ENCODE data around the gene CREB5. TPM values are rescaled to one million over a fixed set of nuclear protein-coding genes. Genes with fewer than 3 reads are reported as not detected.

Gene CREB5
- total and polyA plus RNA-seq, 2 of the 8 experiments (the other 6 are each of a cell fraction or from before 2014, with no cell fraction given): 2.4 to 2.7 TPM

DNA sequence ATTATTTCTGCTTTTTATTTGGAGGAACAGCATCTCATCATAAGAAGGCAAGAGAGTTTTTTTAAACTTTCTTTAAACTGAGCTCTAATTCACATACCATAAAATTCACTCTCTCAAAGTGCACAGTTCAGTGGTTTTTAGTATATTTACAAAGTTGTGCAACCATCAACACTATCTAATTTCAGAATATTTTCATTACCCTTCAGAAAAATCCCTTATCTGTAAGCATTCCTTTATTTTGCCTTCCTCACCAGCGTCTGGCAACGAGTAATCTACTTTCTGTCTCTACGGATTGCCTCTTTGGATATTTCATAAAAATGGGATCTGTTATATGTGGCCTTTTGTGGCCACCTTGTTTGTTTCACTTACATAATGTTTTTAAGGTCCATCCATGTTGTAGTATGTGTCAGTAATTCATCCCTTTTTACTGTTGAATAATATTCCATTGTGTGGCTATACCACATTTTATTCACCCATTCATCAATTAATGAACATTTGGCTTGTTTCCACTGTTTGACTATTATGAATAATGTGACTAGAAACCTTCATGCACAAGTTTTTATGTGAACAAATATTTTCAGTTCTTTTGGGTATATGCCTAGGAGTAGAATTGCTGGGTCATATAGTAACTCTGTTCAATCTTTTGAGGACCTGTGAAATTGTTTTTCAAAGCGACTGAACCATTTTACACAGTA lies 364.3 kb downstream of the CREB5 start:
- H4K5ac ChIP-seq (ENCODE audit: insufficient read length, low read depth, low read length): no peak overlapping the region
- no peak overlapping the region for H3K14ac ChIP-seq (ENCODE audit: insufficient read length)
- no peak overlapping the region for H2BK15ac ChIP-seq (ENCODE audit: low read length)
- no peaks in the 10 kb centered on the region for H3K79me1 ChIP-seq (ENCODE audit: low read depth, low read length)
- H3K27ac ChIP-seq (ENCODE audit: low read depth, low read length): no peak overlapping the region
- H3K36me3 ChIP-seq (ENCODE audit: control insufficient read depth in 2 of 4, insufficient read depth in 4 of 4, low read length in 3 of 4): no peaks in the 10 kb centered on the region
- H3K23me2 ChIP-seq (ENCODE audit: low read depth, low read length): no peaks in the 10 kb centered on the region
- H3K23ac ChIP-seq (ENCODE audit: insufficient read length): no peak overlapping the region
- H3K27me3 ChIP-seq (replicated peaks in 1 of 4; ENCODE audit: control insufficient read depth in 3 of 4, extremely low read depth in 1 of 4, insufficient read depth in 3 of 4, low read length in 3 of 4): no peaks in the 10 kb centered on the region
- no peaks in the 10 kb centered on the region; a peak in 1 of 4 replicates for H3K9me3 ChIP-seq (ENCODE audit: insufficient read depth in 2 of 2, low read depth in 1 of 2, low read length in 1 of 2)
- 88% methylated on average over 4 of the region's 4 CpGs; no CpG with 5 or more reads in 1 of the 2 experiments for WGBS, 2 experiments (ENCODE audit: extremely low coverage in 1 of 2, insufficient coverage in 1 of 2, insufficient read length in 1 of 2, insufficient replicate concordance in 2 of 2, low coverage in 1 of 2, low lambda C conversion rate in 2 of 2, missing lambda C conversion rate in 1 of 2)
- CTCF ChIA-PET (ENCODE audit: partially characterized antibody): no interaction called here
- H4K91ac ChIP-seq (replicated peaks; ENCODE audit: insufficient read length, low read length): no peak overlapping the region
- H2BK20ac ChIP-seq (ENCODE audit: low read length): no peak overlapping the region
- H2AFZ ChIP-seq (ENCODE audit: low read length): no peak overlapping the region
- H3K4me3 ChIP-seq (ENCODE audit: extremely low read depth in 1 of 4, insufficient read depth in 2 of 4, low read depth in 3 of 4, low read length in 4 of 4): no peak overlapping the region
- H3K4me1 ChIP-seq (replicated peaks in 1 of 4; ENCODE audit: control insufficient read depth in 3 of 4, insufficient read depth in 4 of 4, low read length in 3 of 4): no peaks in the 10 kb centered on the region
- H2BK12ac ChIP-seq (ENCODE audit: low read depth, low read length): no peak overlapping the region
- no peak overlapping the region for H2BK120ac ChIP-seq (replicated peaks; ENCODE audit: low read depth, low read length)
- POLR2A ChIA-PET (ENCODE audit: partially characterized antibody): no interaction called here
- no peak overlapping the region for H2AK5ac ChIP-seq (ENCODE audit: low read depth, low read length)
- H2BK5ac ChIP-seq (ENCODE audit: low read depth, low read length): no peak overlapping the region
- FAIRE-seq (no peak), DNase-seq (ENCODE audit: low read depth in 1 of 2, low spot score in 2 of 2) (no peak)
- H3K18ac ChIP-seq (ENCODE audit: extremely low read depth, low read length): no peak overlapping the region
- no peak overlapping the region for H3K9ac ChIP-seq (replicated peaks in 1 of 4; ENCODE audit: extremely low read depth in 1 of 4, low read depth in 3 of 4, low read length in 3 of 4)
- H3K4me2 ChIP-seq (ENCODE audit: insufficient read depth in 1 of 2, low read depth in 2 of 2, low read length in 2 of 2): no peak overlapping the region
- H3K4ac ChIP-seq (replicated peaks; ENCODE audit: insufficient read length, low read depth, low read length): no peak overlapping the region
- H4K20me1 ChIP-seq (replicated peaks in 1 of 2; ENCODE audit: control insufficient read depth in 1 of 2, insufficient read depth in 2 of 2, low read length in 2 of 2): no peaks in the 10 kb centered on the region
- no peaks in the 10 kb centered on the region for H3K79me2 ChIP-seq (ENCODE audit: control insufficient read depth in 1 of 2, insufficient read depth in 2 of 2, low read length in 2 of 2)
- no peak overlapping the region for H3K56ac ChIP-seq (replicated peaks; ENCODE audit: insufficient read length, low read depth, low read length)
- H4K8ac ChIP-seq (ENCODE audit: extremely low read depth, insufficient read depth, low read length): no peak overlapping the region
- TF ChIP-seq RXRA (IDR thresholded peaks at IDR 0.05; ENCODE audit: insufficient read depth, low read depth, low read length): no peak
- TF ChIP-seq NANOG (IDR thresholded peaks at IDR 0.05; ENCODE audit: insufficient read depth, low read depth, low read length, poor library complexity, severe bottlenecking): no peak
- no peak for TF ChIP-seq SP1 (IDR thresholded peaks at IDR 0.05; ENCODE audit: low read depth, low read length)
- no peak for TF ChIP-seq EGR1 (IDR thresholded peaks at IDR 0.05; ENCODE audit: borderline replicate concordance, low read depth, low read length)
- no peak for TF ChIP-seq EP300 (IDR thresholded peaks at IDR 0.05; ENCODE audit: borderline replicate concordance in 1 of 2, low read depth in 2 of 2, low read length in 2 of 2)
- no peak for TF ChIP-seq POU5F1 (IDR thresholded peaks at IDR 0.05; ENCODE audit: low read depth, low read length)
